Stimulated activated CD8-positive, alpha-beta memory T cell treated with anti-CD3 and anti-CD28 coated beads, Interleukin-12 subunit alpha, Interleukin-12 subunit beta, amount 100 ng/mL, for 24 hours (primary cell): ENCODE data around the gene BCL2L2.
A peak's percentile ranks its signal among the peaks of the same experiment; 100 is the strongest.
"Not testable (repeated sequence)": the region's sequence is repeated elsewhere in the genome, so short reads cannot be mapped to it uniquely, and the experiment has no call there.

Source experiments
- DNase-seq: peaks from one replicate; pipeline ENCODE4 v3.0.0-alpha.2; 2020; ENCODE audit errors: extremely low read depth

Gene BCL2L2, protein sequence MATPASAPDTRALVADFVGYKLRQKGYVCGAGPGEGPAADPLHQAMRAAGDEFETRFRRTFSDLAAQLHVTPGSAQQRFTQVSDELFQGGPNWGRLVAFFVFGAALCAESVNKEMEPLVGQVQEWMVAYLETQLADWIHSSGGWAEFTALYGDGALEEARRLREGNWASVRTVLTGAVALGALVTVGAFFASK

GRCh38 chr14:23306412-23307145 lies at the start of gene BCL2L2:
Gene BCL2L2, plus strand, starts transcription at chr14:23306833. Its CDS starts 935 bp downstream, at chr14:23307768.
- no peak for DNase-seq

- DNase-seq = no peak
Observed at GRCh38 chr14:23258256-23258655, 48.4 kb upstream of the BCL2L2 start.

- no peak for DNase-seq
Observed at GRCh38 chr14:23259426-23259825, 47.2 kb upstream of the BCL2L2 start.

DNA sequence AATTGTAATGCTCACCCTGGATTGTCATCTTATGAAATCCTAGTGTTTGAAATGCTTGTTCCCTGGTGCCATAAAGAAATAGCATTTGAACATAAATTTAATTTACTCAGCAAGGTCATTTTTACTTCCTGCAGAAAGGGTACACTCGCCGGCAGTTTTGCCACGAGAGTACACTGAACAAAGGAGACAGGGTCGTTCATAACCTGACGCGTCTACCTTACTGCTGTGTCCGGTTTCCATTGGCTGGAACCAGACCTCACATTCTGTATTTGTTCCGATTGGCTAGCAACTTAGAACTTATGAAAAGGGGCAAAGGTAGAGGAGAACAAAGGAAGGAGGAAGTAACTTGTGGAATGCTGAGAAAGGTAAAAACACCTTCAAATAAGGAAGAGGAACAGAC lies 45.8 kb upstream of the BCL2L2 start:
- DNase-seq = not testable (repeated sequence)

DNA sequence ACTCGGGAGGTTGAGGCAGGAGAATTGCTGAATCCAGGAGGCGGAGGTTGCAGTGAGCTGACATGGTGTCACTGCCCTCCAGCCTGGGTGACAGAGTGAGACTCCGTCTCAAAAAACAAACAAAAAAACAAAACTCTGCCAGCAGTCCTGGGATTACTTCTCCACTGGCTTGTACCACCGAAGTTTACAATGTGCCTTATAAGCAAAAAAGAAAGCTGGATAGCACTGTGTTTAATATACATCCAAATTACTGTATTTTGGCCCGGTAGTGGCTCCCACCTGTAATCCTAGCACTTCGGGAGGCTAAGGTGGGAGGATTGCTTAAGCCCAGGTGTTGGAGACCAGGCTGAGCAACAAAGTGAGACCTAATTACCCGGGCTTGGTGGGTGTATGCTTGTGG lies 37.4 kb upstream of the BCL2L2 start:
- no peak for DNase-seq

DNA sequence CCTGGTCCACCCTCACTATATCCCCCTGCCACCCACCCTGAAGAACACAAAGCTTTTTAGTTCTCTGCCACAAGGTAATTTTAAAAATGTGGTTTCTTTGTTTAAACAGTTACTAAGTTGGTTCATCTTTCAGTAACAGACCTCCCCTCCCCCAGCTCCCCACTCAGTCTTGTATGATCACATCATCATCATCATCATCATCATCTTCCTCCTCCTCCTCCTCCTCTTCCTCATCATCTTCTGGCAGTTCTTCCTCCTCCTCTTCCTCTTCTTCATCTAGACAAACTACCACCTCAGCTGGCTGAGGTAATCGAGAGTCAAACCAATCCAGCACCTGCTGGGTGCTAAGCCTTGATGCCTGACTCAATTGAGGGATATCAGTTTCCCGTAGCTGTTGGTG lies 31.2 kb upstream of the BCL2L2 start:
- DNase-seq = no peak

GRCh38 chr14:23277189-23277588 lies 29.4 kb upstream of the BCL2L2 start:
- no peak for DNase-seq

DNA sequence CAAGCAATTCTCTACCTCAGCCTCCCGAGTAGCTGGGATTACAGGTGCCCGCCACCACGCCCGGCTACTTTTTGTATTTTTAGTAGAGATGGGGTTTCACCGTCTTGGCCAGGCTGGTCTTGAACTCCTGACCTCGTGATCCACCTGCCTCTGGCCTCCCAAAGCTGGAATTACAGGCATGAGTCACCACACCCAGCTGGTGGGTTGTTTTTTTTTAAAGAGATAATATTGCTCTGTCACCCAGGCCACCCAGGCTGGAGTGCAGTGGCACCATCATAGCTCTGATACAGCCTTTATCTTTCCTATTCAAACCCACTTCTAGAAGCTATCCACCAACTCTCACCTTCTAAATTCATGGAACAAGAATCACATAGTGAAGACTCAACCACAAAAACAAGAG lies 28.7 kb upstream of the BCL2L2 start:
- not testable (repeated sequence) for DNase-seq

GRCh38 chr14:23281247-23281646 lies 25.4 kb upstream of the BCL2L2 start:
- no peak for DNase-seq

- DNase-seq = no peak
Observed at GRCh38 chr14:23284654-23285529, 21.7 kb upstream of the BCL2L2 start.

DNA sequence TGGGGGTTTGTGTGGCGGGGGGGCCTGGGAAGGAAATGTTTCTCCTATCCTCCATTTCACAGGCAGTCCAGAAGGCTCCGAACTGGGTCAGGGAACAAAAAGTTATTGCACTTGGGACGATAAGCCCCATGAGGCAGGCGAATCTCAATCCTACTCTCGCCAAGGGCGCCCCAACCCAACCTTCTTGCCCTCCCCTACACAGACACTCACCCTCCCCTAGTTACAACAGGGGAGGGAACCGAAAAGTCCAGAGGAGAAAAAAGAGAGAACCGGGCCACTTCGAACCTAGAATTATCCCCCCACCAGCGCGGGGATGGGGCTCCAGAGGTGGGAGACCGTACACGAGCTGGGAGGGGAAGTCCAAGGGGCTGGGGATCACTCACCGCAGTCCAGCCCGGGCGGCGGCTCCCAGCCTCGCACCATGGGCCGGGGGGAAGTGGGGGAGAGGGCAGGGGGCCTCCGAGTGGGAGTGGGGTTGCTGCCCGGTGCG lies 21.1 kb upstream of the BCL2L2 start:
- DNase-seq = no peak

DNA sequence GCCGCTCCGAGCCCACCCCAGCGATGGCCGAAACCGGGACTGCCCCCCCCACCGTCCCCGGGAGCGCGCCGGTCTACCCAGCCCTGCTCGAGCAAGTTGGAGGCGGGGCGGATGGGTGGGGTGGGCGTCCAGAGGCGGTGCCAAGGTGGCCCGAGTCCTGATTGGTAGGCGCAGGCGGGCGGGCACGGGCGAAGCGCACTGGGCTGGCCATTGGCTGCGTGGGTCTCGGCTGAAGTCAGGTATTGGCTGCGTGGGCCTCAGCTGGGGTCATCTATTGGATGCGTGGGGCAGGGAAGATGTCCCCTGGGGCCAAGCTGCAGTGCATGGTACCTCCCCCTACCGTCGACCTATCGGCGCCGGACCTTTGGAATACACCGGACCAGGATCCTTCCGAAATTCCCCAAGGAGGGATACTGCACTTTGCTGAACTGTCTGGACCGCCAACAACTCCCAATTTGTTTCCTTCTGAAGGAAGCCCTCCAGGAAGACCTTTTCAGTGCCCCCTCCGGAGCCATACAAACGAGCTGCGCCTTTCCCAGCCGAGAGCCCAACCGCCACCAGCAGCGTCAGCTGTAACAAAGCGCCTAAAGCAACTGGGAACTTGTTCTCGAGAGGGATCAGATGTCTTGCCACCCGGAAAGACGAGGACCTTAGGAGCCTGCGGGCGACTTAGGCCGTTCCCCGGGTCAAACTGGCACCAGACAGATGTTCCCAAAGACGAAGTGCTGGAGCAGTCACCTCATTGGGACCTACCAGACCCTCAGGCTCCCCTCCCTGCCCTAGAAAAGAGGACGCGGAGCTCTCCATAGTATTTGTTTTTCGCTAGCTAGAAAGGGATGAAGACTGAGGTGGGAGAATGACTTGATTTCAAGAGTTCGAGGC lies 20.4 kb upstream of the BCL2L2 start, which contains the start of gene HOMEZ:
TSS of gene HOMEZ (minus strand) at position 113 of the 882 bp plus-strand sequence. CDS start 180 bp downstream, outside the sequence.
- DNase-seq = peak; percentile 95

DNA sequence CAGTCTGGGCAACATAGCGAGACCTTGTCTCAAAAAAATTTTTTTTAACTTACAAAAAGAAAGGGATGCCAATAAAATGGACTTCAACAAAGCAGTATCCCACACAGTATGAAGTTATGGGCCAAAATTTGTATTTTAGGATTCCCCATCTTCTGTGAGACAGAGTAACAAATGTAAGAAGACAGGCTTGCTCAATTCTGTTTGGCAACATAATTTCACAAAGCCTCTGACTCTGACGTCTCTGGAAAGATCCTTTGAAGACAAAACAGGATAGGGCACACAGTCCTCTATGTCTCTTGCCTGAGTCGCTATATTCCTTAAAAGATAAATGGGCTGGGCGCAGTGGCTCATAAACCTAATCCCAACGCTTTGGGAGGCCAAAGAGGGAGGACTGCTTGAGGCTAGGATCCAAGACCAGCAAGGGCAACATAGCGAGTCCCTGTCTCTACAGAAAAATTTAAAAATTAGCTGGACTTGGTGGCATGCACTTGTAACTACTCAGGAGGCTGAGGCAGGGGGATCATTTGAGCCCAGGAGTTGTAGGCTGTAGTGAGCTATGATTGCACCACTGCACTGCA lies 19.6 kb upstream of the BCL2L2 start:
- no peak for DNase-seq

DNA sequence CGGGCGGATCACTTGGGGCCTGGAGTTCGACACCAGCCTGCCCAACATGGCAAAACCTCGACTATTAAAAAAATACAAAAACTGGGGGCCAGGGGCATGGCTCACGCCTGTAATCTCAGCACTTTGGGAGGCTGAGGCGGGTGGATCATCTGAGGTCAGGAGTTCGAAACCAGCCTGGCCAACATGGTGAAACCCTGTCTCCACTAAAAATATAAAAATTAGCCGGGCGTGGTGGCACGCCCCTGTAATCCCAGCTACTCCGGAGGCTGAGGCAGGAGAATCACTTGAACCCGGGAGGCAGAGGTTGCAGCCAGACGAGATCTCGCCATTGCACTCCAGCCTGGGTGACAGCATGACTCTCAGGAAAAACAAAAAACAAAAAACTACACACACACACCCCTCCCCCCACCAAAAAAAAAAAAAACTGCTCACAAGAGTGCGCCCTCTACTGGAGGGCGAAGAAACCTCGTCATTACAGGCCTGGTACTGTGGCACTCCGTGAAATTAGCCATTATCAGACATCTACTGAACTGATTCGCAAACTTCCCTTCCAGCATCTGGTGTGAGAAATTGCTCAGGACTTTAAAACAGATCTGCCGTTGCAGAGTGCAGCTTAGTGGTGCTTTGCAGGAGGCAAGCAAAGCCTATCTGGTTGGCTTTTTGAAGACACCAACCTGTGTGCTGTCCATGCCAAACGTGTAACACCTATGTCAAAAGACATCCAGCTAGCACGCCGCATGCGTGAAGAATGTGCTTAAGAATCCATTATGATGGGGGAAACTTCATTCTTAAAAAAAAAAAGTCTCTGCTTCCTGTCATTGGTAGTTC lies 11.7 kb upstream of the BCL2L2 start:
- DNase-seq = no peak

- DNase-seq = no peak
Observed at GRCh38 chr14:23296012-23296777, 10.4 kb upstream of the BCL2L2 start.

DNA sequence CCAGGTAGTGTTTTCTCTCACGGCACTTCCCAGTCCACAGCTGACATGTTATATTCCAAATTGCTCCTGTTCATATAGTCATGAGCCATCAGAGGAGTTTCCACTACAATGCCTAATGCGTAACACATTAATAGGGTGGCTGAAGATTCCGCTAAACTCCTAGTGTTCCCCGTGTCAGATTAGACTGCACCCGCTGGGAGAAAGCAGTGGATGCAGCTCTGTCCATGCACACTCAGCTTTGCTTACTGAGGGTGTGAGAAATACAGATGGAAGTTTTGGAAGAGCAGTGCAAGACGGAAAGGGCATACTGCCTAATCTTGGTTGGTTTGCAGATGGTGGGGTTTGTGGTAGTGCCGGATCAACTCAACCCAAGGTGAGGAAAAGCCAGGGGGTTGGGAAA lies 9.5 kb upstream of the BCL2L2 start:
- no peak for DNase-seq

GRCh38 chr14:23297611-23298277 lies 8.9 kb upstream of the BCL2L2 start:
- DNase-seq = no peak

GRCh38 chr14:23299211-23299957 lies 7.2 kb upstream of the BCL2L2 start:
- DNase-seq = no peak
